Thyroid gland (tissue), 4 donors: ENCODE measurements around the gene HINT1.

Source experiments
- POLR2A ChIP-seq, 2 donors: fragments of 450-650 bp; IDR thresholded peaks; one replicate each; pipeline ENCODE4 v1.6.1; 2017; ENCODE audit warnings: antibody characterized with exemption in 2 of 2, mild to moderate bottlenecking in 2 of 2, moderate library complexity in 1 of 2
- TF ChIP-seq, protein P1 (sequence below), 6 experiments: fragments of 200-600 bp in 3 of 6; fragments of 450-650 bp in 3 of 6; sonication (generic) in 3 of 6; IDR thresholded peaks; one replicate each; pipeline ENCODE4 v1.5.1; 2016 to 2019; ENCODE audit warnings: antibody characterized with exemption in 6 of 6, mild to moderate bottlenecking in 2 of 6, inconsistent platforms in 1 of 6, moderate library complexity in 1 of 6

DNA sequence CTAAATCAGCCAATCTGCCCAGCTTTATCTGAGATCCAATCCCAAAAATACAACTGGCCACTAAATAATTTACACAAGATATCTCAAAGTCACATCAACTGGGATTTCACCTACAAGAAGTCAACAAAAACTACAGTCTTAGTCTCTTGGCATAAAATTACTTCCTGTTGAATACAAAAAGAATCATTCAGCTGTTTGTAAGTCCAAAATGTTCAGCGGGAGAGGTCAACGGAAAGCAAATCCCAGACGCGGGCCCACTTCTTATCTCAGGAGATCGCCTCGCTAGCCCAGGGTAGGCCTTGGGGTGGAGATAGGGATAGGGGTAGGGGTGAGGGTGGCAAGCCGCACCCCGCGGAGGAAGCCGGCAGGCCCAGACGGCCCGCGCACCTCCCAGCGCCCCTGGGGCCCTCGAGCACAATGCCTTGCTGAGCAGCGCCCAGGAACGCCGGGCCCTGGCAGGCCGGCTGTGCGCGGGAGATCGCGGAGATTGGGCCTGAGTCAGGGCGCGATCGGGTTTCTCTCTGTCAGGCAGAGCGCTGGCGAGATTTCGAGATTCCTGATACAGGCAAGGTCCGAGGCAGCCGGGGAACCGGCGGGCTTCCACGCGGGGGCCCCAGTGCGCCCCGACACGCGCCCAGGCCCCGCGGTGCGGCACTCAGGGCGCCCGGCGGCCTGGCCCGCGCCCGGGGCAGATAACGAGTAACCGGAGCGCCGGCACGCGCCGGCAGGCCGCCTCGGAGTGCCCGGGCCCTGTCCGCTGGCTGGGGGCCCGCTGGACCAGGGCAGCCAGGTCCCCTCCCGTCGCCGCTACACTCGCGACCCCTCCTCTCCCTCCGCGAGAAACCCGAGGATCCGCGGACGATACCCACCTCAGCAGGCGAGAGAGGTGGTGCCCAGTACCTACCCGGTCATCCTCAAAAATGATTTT, 601 bp downstream of the HINT1 start:
- no peak for TF ChIP-seq POLR2A (IDR thresholded peaks at IDR 0.05)
- TF ChIP-seq, protein P1, sequence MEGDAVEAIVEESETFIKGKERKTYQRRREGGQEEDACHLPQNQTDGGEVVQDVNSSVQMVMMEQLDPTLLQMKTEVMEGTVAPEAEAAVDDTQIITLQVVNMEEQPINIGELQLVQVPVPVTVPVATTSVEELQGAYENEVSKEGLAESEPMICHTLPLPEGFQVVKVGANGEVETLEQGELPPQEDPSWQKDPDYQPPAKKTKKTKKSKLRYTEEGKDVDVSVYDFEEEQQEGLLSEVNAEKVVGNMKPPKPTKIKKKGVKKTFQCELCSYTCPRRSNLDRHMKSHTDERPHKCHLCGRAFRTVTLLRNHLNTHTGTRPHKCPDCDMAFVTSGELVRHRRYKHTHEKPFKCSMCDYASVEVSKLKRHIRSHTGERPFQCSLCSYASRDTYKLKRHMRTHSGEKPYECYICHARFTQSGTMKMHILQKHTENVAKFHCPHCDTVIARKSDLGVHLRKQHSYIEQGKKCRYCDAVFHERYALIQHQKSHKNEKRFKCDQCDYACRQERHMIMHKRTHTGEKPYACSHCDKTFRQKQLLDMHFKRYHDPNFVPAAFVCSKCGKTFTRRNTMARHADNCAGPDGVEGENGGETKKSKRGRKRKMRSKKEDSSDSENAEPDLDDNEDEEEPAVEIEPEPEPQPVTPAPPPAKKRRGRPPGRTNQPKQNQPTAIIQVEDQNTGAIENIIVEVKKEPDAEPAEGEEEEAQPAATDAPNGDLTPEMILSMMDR (IDR thresholded peaks at IDR 0.05), result peak in 3 of 6 experiments; percentile 10 to 21 (median 17)
